Sigmoid colon (tissue), 4 donors: ENCODE data around the gene COASY.

Source experiments
- CTCF ChIP-seq, 4 experiments: fragments of 450-650 bp in 3 of 4; fragments of 200-600 bp in 1 of 4; IDR thresholded peaks; one replicate each; pipeline ENCODE4 v1.5.1; 2016 to 2019; ENCODE audit warnings: antibody characterized with exemption in 4 of 4, mild to moderate bottlenecking in 3 of 4, moderate library complexity in 2 of 4
- EP300 ChIP-seq, 4 donors: sonication (generic); formaldehyde crosslinking; IDR thresholded peaks; one replicate each; pipeline ENCODE4 v1.6.1; 2017; ENCODE audit warnings: antibody characterized with exemption in 4 of 4

GRCh38 chr17:42584880-42585279, 22.9 kb downstream of the COASY start:
- TF ChIP-seq CTCF (IDR thresholded peaks at IDR 0.05): no peak
- no peak for TF ChIP-seq EP300 (IDR thresholded peaks at IDR 0.05)
